ENCODE data around the gene GPR137B.

GRCh38 chr1:236124965-236125364, 17.4 kb upstream of the GPR137B start:
- peak in 1 of 2 experiments; percentile 45; a peak in 3 of 4 replicates for TF ChIP-seq CTCF (conservative IDR thresholded peaks at IDR 0.05; ENCODE audit: low read depth in 2 of 2)
- TF ChIP-seq POLR2AphosphoS5 (IDR thresholded peaks at IDR 0.05; ENCODE audit: low read depth): no peak
- TF ChIP-seq EZH2phosphoT487 (IDR thresholded peaks at IDR 0.05; ENCODE audit: unreplicated experiment): no peak
- TF ChIP-seq ZNF331 (CRISPR knock-in tag; IDR thresholded peaks at IDR 0.05; ENCODE audit: low read depth): no peak
- TF ChIP-seq REST (IDR thresholded peaks at IDR 0.05; ENCODE audit: unreplicated experiment): no peak
- no peak for TF ChIP-seq ETS1 (IDR thresholded peaks at IDR 0.05)
- no peak for TF ChIP-seq EZH2 (IDR thresholded peaks at IDR 0.05; ENCODE audit: low read depth, unreplicated experiment)
- no peak for TF ChIP-seq JUNB (IDR thresholded peaks at IDR 0.05; ENCODE audit: unreplicated experiment)
- TF ChIP-seq CREB1 (CRISPR knock-in tag; IDR thresholded peaks at IDR 0.05; ENCODE audit: low read depth): no peak
- no peak for TF ChIP-seq ZNF114 (CRISPR knock-in tag; IDR thresholded peaks at IDR 0.05)
- TF ChIP-seq NANOG (IDR thresholded peaks at IDR 0.05; ENCODE audit: borderline replicate concordance): no peak
- no peak for TF ChIP-seq STAT1 (IDR thresholded peaks at IDR 0.05; ENCODE audit: unreplicated experiment)
- no peak for TF ChIP-seq ZNF462 (CRISPR knock-in tag; IDR thresholded peaks at IDR 0.05)
